ENCODE data around the gene UBXN4.
"Not testable (repeated sequence)": the region's sequence is repeated elsewhere in the genome, so short reads cannot be mapped to it uniquely, and the experiment has no call there.

Gene UBXN4

GRCh38 chr2:135701442-135701841, 40.2 kb upstream of the UBXN4 start:
- no peaks in the 10 kb centered on the region for H3F3A ChIP-seq (ENCODE audit: low read depth)
- H3K9me2 ChIP-seq (replicated peaks; ENCODE audit: low read depth, low read length), result no peaks in the 10 kb centered on the region
- H3K9ac ChIP-seq (ENCODE audit: low read depth, low read length, poor library complexity, severe bottlenecking), result no peak overlapping the region
- no peak overlapping the region for H3K4me3 ChIP-seq (ENCODE audit: low read length, poor library complexity, severe bottlenecking)
- no peak overlapping the region for H3K4me2 ChIP-seq (ENCODE audit: low read depth, low read length, poor library complexity, severe bottlenecking)
- no peak overlapping the region for H2AFZ ChIP-seq (ENCODE audit: low read length)
- TF ChIP-seq CTCF (conservative IDR thresholded peaks at IDR 0.05; ENCODE audit: low read length), result no peak
- no peak for TF ChIP-seq EZH2phosphoT487 (IDR thresholded peaks at IDR 0.05; ENCODE audit: borderline replicate concordance)
- no peaks in the 10 kb centered on the region for H3K36me3 ChIP-seq (ENCODE audit: insufficient read depth, low read length)
- H3K79me2 ChIP-seq (ENCODE audit: insufficient read depth, low read length), result no peaks in the 10 kb centered on the region
- H3K27me3 ChIP-seq (ENCODE audit: insufficient read depth, low read length, poor library complexity, severe bottlenecking), result no peaks in the 10 kb centered on the region
- no peaks in the 10 kb centered on the region for H3K4me1 ChIP-seq (ENCODE audit: insufficient read depth, low read length, poor library complexity, severe bottlenecking)
- H3K9me3 ChIP-seq (ENCODE audit: insufficient read depth, low read depth, low read length), result no peaks in the 10 kb centered on the region
- H4K20me1 ChIP-seq (ENCODE audit: insufficient read depth, low read length, poor library complexity, severe bottlenecking), result no peaks in the 10 kb centered on the region

DNA sequence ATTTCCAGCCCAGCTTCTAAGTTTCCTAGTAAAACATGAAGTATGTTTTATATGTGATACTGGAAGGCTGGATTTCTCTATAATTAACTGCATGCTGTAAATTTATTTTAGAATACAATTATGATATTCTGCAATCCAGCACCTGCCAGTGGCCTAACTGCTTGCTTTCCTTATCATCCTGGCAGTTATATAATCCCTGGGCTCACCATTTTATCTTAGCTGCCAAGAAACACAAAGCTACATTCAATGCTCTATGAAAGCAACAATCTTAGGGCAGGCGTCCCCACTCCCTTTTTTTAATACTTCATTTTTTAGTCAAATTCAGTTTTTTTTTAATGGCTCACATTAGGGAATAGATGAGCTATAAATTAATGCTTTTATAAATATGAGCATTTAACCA, 38.4 kb upstream of the UBXN4 start:
- Histone ChIP-seq H3K79me2 (ENCODE audit: insufficient read depth, low read length) (no peaks in the 10 kb centered on the region), H3K9me2 (replicated peaks; ENCODE audit: low read depth, low read length) (no peaks in the 10 kb centered on the region), H3K36me3 (ENCODE audit: insufficient read depth, low read length) (no peaks in the 10 kb centered on the region), H4K20me1 (ENCODE audit: insufficient read depth, low read length, poor library complexity, severe bottlenecking) (no peaks in the 10 kb centered on the region), H3K27me3 (ENCODE audit: insufficient read depth, low read length, poor library complexity, severe bottlenecking) (no peaks in the 10 kb centered on the region), H3K4me3 (ENCODE audit: low read length, poor library complexity, severe bottlenecking) (no peak overlapping the region), H3K9ac (ENCODE audit: low read depth, low read length, poor library complexity, severe bottlenecking) (no peak overlapping the region), H3F3A (ENCODE audit: low read depth) (no peaks in the 10 kb centered on the region), H3K4me2 (ENCODE audit: low read depth, low read length, poor library complexity, severe bottlenecking) (no peak overlapping the region), H2AFZ (ENCODE audit: low read length) (no peak overlapping the region), H3K9me3 (ENCODE audit: insufficient read depth, low read depth, low read length) (no peaks in the 10 kb centered on the region), H3K4me1 (ENCODE audit: insufficient read depth, low read length, poor library complexity, severe bottlenecking) (no peaks in the 10 kb centered on the region)
- no peak for TF ChIP-seq CTCF (conservative IDR thresholded peaks at IDR 0.05; ENCODE audit: low read length)
- TF ChIP-seq EZH2phosphoT487 (IDR thresholded peaks at IDR 0.05; ENCODE audit: borderline replicate concordance), result no peak

GRCh38 chr2:135704075-135704474, 37.6 kb upstream of the UBXN4 start:
- not testable (repeated sequence) for H3K9me2 ChIP-seq (replicated peaks; ENCODE audit: low read depth, low read length); H3K79me2 ChIP-seq (ENCODE audit: insufficient read depth, low read length); H3K4me2 ChIP-seq (ENCODE audit: low read depth, low read length, poor library complexity, severe bottlenecking); H3F3A ChIP-seq (ENCODE audit: low read depth); H3K27me3 ChIP-seq (ENCODE audit: insufficient read depth, low read length, poor library complexity, severe bottlenecking); H2AFZ ChIP-seq (ENCODE audit: low read length); H4K20me1 ChIP-seq (ENCODE audit: insufficient read depth, low read length, poor library complexity, severe bottlenecking); H3K36me3 ChIP-seq (ENCODE audit: insufficient read depth, low read length); H3K9ac ChIP-seq (ENCODE audit: low read depth, low read length, poor library complexity, severe bottlenecking); H3K4me3 ChIP-seq (ENCODE audit: low read length, poor library complexity, severe bottlenecking); H3K4me1 ChIP-seq (ENCODE audit: insufficient read depth, low read length, poor library complexity, severe bottlenecking); H3K9me3 ChIP-seq (ENCODE audit: insufficient read depth, low read depth, low read length)

- Histone ChIP-seq H3K9me2 (replicated peaks; ENCODE audit: low read depth, low read length) (no peaks in the 10 kb centered on the region), H3K79me2 (ENCODE audit: insufficient read depth, low read length) (no peaks in the 10 kb centered on the region), H3K4me2 (ENCODE audit: low read depth, low read length, poor library complexity, severe bottlenecking) (no peak overlapping the region), H3K27me3 (ENCODE audit: insufficient read depth, low read length, poor library complexity, severe bottlenecking) (no peaks in the 10 kb centered on the region), H2AFZ (ENCODE audit: low read length) (no peak overlapping the region), H3K4me3 (ENCODE audit: low read length, poor library complexity, severe bottlenecking) (no peak overlapping the region), H3K4me1 (ENCODE audit: insufficient read depth, low read length, poor library complexity, severe bottlenecking) (no peaks in the 10 kb centered on the region), H3K9me3 (ENCODE audit: insufficient read depth, low read depth, low read length) (no peaks in the 10 kb centered on the region), H3F3A (ENCODE audit: low read depth) (no peaks in the 10 kb centered on the region), H3K9ac (ENCODE audit: low read depth, low read length, poor library complexity, severe bottlenecking) (no peak overlapping the region), H3K36me3 (ENCODE audit: insufficient read depth, low read length) (peaks cover 8% of the 10 kb centered on the region; the same call in 1 of the 2 replicates), H4K20me1 (ENCODE audit: insufficient read depth, low read length, poor library complexity, severe bottlenecking) (no peaks in the 10 kb centered on the region)
- no peak for TF ChIP-seq CTCF (conservative IDR thresholded peaks at IDR 0.05; ENCODE audit: low read length)
- no peak for TF ChIP-seq EZH2phosphoT487 (IDR thresholded peaks at IDR 0.05; ENCODE audit: borderline replicate concordance)
Observed at GRCh38 chr2:135708159-135708558, 33.5 kb upstream of the UBXN4 start.

All from Loucy (cell line).